ENCODE results near the gene MRPL23. TPM values are rescaled to one million over a fixed set of nuclear protein-coding genes. Genes with fewer than 3 reads are reported as not detected.

The MRPL23 gene
- total and polyA plus RNA-seq, 3 donors from 2014 or later: 50.0 to 109 (median 92.1) TPM

DNA sequence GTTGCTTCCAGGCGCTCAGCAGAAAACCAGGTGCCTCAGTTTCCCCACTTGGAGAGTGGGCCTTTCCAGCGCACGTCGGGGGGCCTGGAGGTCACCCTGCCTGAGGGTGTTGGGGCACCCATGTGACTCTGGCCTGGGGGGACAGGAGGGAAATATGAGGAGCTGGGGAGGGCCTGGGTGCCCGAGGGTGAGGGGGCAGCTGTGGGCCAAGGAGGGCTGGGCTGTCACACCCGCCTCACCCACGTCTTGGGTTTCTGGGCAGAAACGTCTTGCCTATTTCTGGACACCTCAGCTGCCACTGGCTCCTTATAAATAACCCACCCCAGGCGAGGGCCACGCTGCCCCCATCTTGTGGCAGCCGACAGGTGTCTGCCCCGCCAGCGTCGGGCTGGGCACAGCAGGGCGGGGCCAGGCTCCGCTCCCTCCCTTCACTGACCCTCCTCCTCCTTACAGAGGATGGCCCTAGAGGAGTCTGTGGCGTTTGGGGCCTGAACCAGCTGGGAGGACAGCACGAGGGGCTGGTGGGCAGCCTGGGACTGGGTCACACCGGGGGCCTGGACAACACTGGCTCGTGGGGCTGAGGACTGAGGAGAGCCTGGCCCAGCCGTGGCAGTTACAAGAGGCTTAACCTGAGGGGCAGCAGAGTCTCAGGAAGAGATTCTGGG lies 26.1 kb upstream of the MRPL23 start:
- intact Hi-C loops (cut with DNase I; ENCODE audit: low total_unique reads): no loop called here
- H3K27me3 ChIP-seq: no peaks in the 10 kb centered on the region
- H3K9me3 ChIP-seq: no peaks in the 10 kb centered on the region
- TF ChIP-seq, protein P1, sequence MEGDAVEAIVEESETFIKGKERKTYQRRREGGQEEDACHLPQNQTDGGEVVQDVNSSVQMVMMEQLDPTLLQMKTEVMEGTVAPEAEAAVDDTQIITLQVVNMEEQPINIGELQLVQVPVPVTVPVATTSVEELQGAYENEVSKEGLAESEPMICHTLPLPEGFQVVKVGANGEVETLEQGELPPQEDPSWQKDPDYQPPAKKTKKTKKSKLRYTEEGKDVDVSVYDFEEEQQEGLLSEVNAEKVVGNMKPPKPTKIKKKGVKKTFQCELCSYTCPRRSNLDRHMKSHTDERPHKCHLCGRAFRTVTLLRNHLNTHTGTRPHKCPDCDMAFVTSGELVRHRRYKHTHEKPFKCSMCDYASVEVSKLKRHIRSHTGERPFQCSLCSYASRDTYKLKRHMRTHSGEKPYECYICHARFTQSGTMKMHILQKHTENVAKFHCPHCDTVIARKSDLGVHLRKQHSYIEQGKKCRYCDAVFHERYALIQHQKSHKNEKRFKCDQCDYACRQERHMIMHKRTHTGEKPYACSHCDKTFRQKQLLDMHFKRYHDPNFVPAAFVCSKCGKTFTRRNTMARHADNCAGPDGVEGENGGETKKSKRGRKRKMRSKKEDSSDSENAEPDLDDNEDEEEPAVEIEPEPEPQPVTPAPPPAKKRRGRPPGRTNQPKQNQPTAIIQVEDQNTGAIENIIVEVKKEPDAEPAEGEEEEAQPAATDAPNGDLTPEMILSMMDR (IDR thresholded peaks at IDR 0.05): no peak
- TF ChIP-seq POLR2A (IDR thresholded peaks at IDR 0.05): no peak
- H3K4me1 ChIP-seq: peaks cover 25% of the 10 kb centered on the region
- peak overlapping the region; percentile 34 to 87 for H3K27ac ChIP-seq
- no peak overlapping the region for H3K4me3 ChIP-seq
- DNase-seq: no peak
- H3K36me3 ChIP-seq (ENCODE audit: low read depth, missing control alignments): no peaks in the 10 kb centered on the region
- WGBS, 2 donors: 79 to 88% methylated on average over 9 to 21 of the region's 21 CpGs

GRCh38 chr11:1921574-1922141 lies 25.5 kb upstream of the MRPL23 start:
- 54 to 63% methylated on average over 12 to 18 of the region's 18 CpGs for WGBS, 2 donors
- Histone ChIP-seq H3K36me3 (ENCODE audit: low read depth, missing control alignments) (no peaks in the 10 kb centered on the region), H3K27me3 (no peaks in the 10 kb centered on the region), H3K4me1 (peaks cover 26% of the 10 kb centered on the region), H3K27ac (peak overlapping the region; percentile 55 to 87), H3K9me3 (no peaks in the 10 kb centered on the region), H3K4me3 (no peak overlapping the region)
- intact Hi-C loops (cut with DNase I; ENCODE audit: low total_unique reads): no loop called here
- DNase-seq: peak; percentile 45
- TF ChIP-seq, protein P1 (IDR thresholded peaks at IDR 0.05): no peak
- TF ChIP-seq POLR2A (IDR thresholded peaks at IDR 0.05): no peak

DNA sequence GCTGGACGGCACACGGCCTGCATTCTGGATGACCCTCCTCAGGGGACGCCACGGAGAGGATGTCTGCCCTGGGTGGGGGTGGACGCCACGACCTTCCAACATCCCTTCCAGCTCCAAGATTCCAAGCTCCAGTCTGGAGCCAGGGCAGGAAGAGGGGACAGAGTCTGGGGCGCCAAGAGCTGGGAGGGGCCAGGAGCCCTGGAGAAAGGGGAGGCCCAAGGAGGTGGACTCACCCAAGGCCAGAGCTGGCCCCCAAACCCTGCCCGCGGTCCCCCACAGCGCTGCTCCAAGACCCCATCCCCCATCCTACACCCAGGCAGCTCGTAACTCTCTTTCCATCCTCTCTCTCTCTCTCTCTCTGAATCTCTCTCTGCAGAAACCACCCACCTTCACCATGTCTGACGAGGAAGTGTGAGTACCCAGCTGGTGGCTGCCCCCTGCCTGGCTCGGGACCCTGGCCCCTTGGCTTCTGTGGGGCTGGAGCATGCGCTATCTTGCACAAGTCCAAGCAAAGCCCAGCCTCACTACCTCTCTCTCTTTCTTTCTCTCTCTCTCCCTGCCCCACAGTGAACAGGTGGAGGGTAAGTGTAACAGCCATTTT lies 24.6 kb upstream of the MRPL23 start:
- TF ChIP-seq, protein P1 (IDR thresholded peaks at IDR 0.05): no peak
- TF ChIP-seq POLR2A (IDR thresholded peaks at IDR 0.05): no peak
- Histone ChIP-seq H3K4me3 (no peak overlapping the region), H3K27ac (peak overlapping the region; percentile 55 to 87), H3K9me3 (no peaks in the 10 kb centered on the region), H3K27me3 (no peaks in the 10 kb centered on the region), H3K36me3 (ENCODE audit: low read depth, missing control alignments) (no peaks in the 10 kb centered on the region), H3K4me1 (peaks cover 26% of the 10 kb centered on the region)
- intact Hi-C loops (cut with DNase I; ENCODE audit: low total_unique reads): no loop called here
- 53 to 58% methylated on average over 12 to 13 of the region's 14 CpGs for WGBS, 2 donors
- no peak for DNase-seq

DNA sequence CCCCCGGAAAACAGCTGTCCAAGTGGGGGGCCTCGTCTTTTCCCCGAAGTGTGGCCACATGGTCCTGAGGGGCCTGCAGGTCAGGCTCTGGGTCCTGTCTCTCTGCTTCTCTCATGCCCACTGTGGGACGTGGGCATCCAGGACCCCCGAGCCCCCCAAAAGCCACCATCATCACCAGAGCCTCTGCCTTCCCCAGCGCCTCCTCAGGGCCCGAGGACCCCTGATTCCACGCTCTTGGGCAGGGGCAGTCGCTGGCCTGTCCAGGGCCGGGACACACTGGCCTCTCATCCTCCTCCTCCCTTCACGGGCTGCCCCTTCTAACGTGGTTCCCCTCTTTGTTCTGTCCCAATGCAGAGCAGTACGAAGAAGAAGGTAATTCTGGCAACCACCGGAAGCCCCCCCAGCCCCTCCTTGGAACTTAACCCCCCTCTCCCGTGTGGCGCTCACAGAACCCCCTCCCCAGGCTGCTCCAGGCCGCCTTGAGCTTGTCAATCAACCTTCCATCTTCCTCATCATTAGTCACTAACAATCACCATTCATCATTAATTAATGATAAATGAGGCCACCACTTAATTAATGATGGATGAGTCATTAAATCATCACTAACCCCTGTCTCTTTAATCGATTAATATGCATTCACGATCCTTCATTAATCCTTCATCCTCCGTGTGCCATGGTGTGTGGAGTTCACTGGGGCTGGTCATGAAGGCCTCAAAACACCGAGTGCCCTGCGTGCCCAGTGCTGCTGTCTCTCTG lies 23.8 kb upstream of the MRPL23 start:
- no peak for DNase-seq
- intact Hi-C loops (cut with DNase I; ENCODE audit: low total_unique reads): no loop called here
- H3K27ac ChIP-seq: no peak overlapping the region

More for the DNA sequence above, 23.8 kb upstream of the MRPL23 start:
- Histone ChIP-seq H3K4me1 (peaks cover 33% of the 10 kb centered on the region), H3K36me3 (ENCODE audit: low read depth, missing control alignments) (no peaks in the 10 kb centered on the region), H3K4me3 (no peak overlapping the region), H3K27me3 (no peaks in the 10 kb centered on the region), H3K9me3 (no peaks in the 10 kb centered on the region)
- TF ChIP-seq POLR2A (IDR thresholded peaks at IDR 0.05): no peak
- TF ChIP-seq, protein P1 (IDR thresholded peaks at IDR 0.05): no peak
- WGBS, 2 donors: 86 to 90% methylated on average over 20 to 22 of the region's 22 CpGs

All from testis (tissue), 3 donors.